Pulmonary artery endothelial cell (primary cell): ENCODE data around the gene PPM1H. TPM values are rescaled to one million over a fixed set of nuclear protein-coding genes. Genes with fewer than 3 reads are reported as not detected.

Source experiments
- DNase-seq: peaks from one replicate; pipeline ENCODE4 v3.0.0-alpha.2; 2011; ENCODE audit warnings: low read depth, low spot score
- total RNA-seq: library from RNA; depleted of rRNA; stranded (reverse); fragments of >200 nt; gene quantifications from 2 replicates; pipeline ENCODE4 v1.2.3, GENCODE V29; 2014

Gene PPM1H
- total RNA-seq, 1 donor from 2014 or later: 4.1 TPM

GRCh38 chr12:62716037-62716436 is 218.9 kb downstream of the PPM1H start:
- DNase-seq: no peak

GRCh38 chr12:62714774-62715721 is 219.9 kb downstream of the PPM1H start:
- DNase-seq: no peak

- DNase-seq: no peak
Observed at GRCh38 chr12:62714181-62714773, 220.7 kb downstream of the PPM1H start.

GRCh38 chr12:62713723-62714122 is 221.2 kb downstream of the PPM1H start:
- DNase-seq: no peak

GRCh38 chr12:62712681-62713573 is 222.0 kb downstream of the PPM1H start:
- DNase-seq: no peak

GRCh38 chr12:62711631-62712241 is 223.2 kb downstream of the PPM1H start:
- no peak for DNase-seq

GRCh38 chr12:62709311-62709710 is 225.6 kb downstream of the PPM1H start:
- DNase-seq: no peak

- no peak for DNase-seq
Observed at GRCh38 chr12:62707939-62708338, 227.0 kb downstream of the PPM1H start.

GRCh38 chr12:62705846-62706245 is 229.1 kb downstream of the PPM1H start:
- DNase-seq: no peak

GRCh38 chr12:62703011-62703380 is 232.0 kb downstream of the PPM1H start:
- no peak for DNase-seq

- DNase-seq: no peak
Observed at GRCh38 chr12:62701492-62701891, 233.5 kb downstream of the PPM1H start.

- DNase-seq: no peak
Observed at GRCh38 chr12:62700091-62700880, 234.7 kb downstream of the PPM1H start.

GRCh38 chr12:62698701-62699101 is 236.2 kb downstream of the PPM1H start:
- DNase-seq: peak; percentile 64

- DNase-seq: no peak
Observed at GRCh38 chr12:62697893-62698292, 237.1 kb downstream of the PPM1H start.

- DNase-seq: no peak
Observed at GRCh38 chr12:62695696-62696095, 239.3 kb downstream of the PPM1H start.

GRCh38 chr12:62694632-62695031 is 240.3 kb downstream of the PPM1H start:
- no peak for DNase-seq

- no peak for DNase-seq
Observed at GRCh38 chr12:62694116-62694515, 240.8 kb downstream of the PPM1H start.

- DNase-seq: no peak
Observed at GRCh38 chr12:62693376-62694050, 241.4 kb downstream of the PPM1H start.

GRCh38 chr12:62692884-62693283 is 242.1 kb downstream of the PPM1H start:
- DNase-seq: no peak

- no peak for DNase-seq
Observed at GRCh38 chr12:62691309-62691708, 243.6 kb downstream of the PPM1H start.
